GM10248 (cell line): ENCODE data around the gene ULBP3.
"Not testable (repeated sequence)": the region's sequence is repeated elsewhere in the genome, so short reads cannot be mapped to it uniquely, and the experiment has no call there.

ENCODE experiments used
- CTCF ChIA-PET: fragments of 300-600 bp; sonication (Branson Sonifier 250); formaldehyde crosslinking; extraction: SDS; loops from one replicate; lab custom pipeline; 2021; ENCODE audit warnings: antibody characterized with exemption; lab: Yijun Ruan, JAX
- POLR2A ChIA-PET: fragments of 350-650 bp; sonication (Branson Sonifier 250); formaldehyde crosslinking; extraction: SDS; loops from one replicate; lab custom pipeline; 2020; ENCODE audit warnings: antibody characterized with exemption; lab: Yijun Ruan, JAX
- DNase-seq: peaks from one replicate; pipeline ENCODE4 v3.0.0; 2012; ENCODE audit errors: extremely low spot score
- CTCF ChIP-seq: IDR thresholded peaks from 2 replicates; pipeline ENCODE4 v1.5.1; 2012; ENCODE audit warnings: mild to moderate bottlenecking, low read depth; ENCODE audit errors: extremely low read depth, missing control alignments, control extremely low read depth

The ULBP3 gene

GRCh38 chr6:150083839-150084238 lies 14.9 kb upstream of the ULBP3 start:
- ChIA-PET POLR2A (no interaction called here), CTCF (interaction anchor here (0.8 to 1.6 kb wide), 4 partner anchors 9 to 311 kb away, joined by 3 to 5 read pairs (median 3); no protein-coding TSS in a partner anchor)
- TF ChIP-seq CTCF = no peak
- no peak for DNase-seq

GRCh38 chr6:150081702-150082101 lies 12.8 kb upstream of the ULBP3 start:
- POLR2A ChIA-PET = no interaction called here

GRCh38 chr6:150079604-150080003 lies 10.7 kb upstream of the ULBP3 start:
- no peak for DNase-seq
- TF ChIP-seq CTCF = no peak
- ChIA-PET POLR2A (no interaction called here), CTCF (interaction anchor here (0.5 to 6.2 kb wide), 18 partner anchors 8 to 737 kb away, joined by 3 to 65 read pairs (median 5); no protein-coding TSS in a partner anchor)

More at GRCh38 chr6:150081702-150082101, 12.8 kb upstream of the ULBP3 start:
- CTCF ChIA-PET = interaction anchor here (1.7 to 6.2 kb wide), 4 partner anchors 11 to 735 kb away, joined by 6 to 65 read pairs (median 40); no protein-coding TSS in a partner anchor
- no peak for DNase-seq
- no peak for TF ChIP-seq CTCF

- no peak for DNase-seq
- ChIA-PET POLR2A (no interaction called here), CTCF (interaction anchor here (0.8 to 6.2 kb wide), 7 partner anchors 8 to 738 kb away, joined by 3 to 65 read pairs (median 21); no protein-coding TSS in a partner anchor)
- TF ChIP-seq CTCF = no peak
Measured at GRCh38 chr6:150078788-150079187, 9.9 kb upstream of the ULBP3 start.

- DNase-seq = no peak
- TF ChIP-seq CTCF = no peak
- POLR2A ChIA-PET = no interaction called here
- CTCF ChIA-PET = interaction anchor here (0.6 to 2.2 kb wide), 5 partner anchors 22 to 740 kb away, joined by 3 to 11 read pairs (median 4); no protein-coding TSS in a partner anchor
Measured at GRCh38 chr6:150076196-150076893, 7.4 kb upstream of the ULBP3 start.

- ChIA-PET POLR2A (no interaction called here), CTCF (interaction anchor here (1.2 to 2.2 kb wide), 3 partner anchors 9 to 321 kb away, joined by 3 to 11 read pairs (median 8); no protein-coding TSS in a partner anchor)
- DNase-seq = no peak
- TF ChIP-seq CTCF = no peak
Measured at GRCh38 chr6:150075034-150075421, 6.1 kb upstream of the ULBP3 start.

GRCh38 chr6:150074396-150075033 lies 5.6 kb upstream of the ULBP3 start:
- ChIA-PET CTCF (interaction anchor here (1.1 to 2.2 kb wide), 6 partner anchors 10 to 741 kb away, joined by 3 to 11 read pairs (median 6); no protein-coding TSS in a partner anchor), POLR2A (interaction anchor here (0.7 kb wide), 1 partner anchor 292 kb away, joined by 3 read pairs; no protein-coding TSS in a partner anchor)
- DNase-seq = not testable (repeated sequence)
